ENCODE data around the gene TBX1.
A peak's percentile ranks its signal among the peaks of the same experiment; 100 is the strongest.
"Not testable (repeated sequence)": the region's sequence is repeated elsewhere in the genome, so short reads cannot be mapped to it uniquely, and the experiment has no call there.

The TBX1 gene

GRCh38 chr22:19765477-19766239 is 5.1 kb downstream of the TBX1 start:
- DNase-seq: no peak

GRCh38 chr22:19766240-19766510 is 5.6 kb downstream of the TBX1 start:
- DNase-seq: no peak

- DNase-seq: peak; percentile 49
Observed at GRCh38 chr22:19766511-19767426, 6.2 kb downstream of the TBX1 start.

GRCh38 chr22:19767427-19768341 is 7.1 kb downstream of the TBX1 start:
- DNase-seq: no peak

GRCh38 chr22:19769393-19769715 is 8.8 kb downstream of the TBX1 start:
- DNase-seq: no peak

- DNase-seq: no peak
Observed at GRCh38 chr22:19770349-19771220, 10.0 kb downstream of the TBX1 start.

GRCh38 chr22:19772422-19772672 is 11.8 kb downstream of the TBX1 start:
- DNase-seq: no peak

GRCh38 chr22:19772673-19773469 is 12.3 kb downstream of the TBX1 start:
- DNase-seq: no peak

- DNase-seq: no peak
Observed at GRCh38 chr22:19773470-19774040, 13.0 kb downstream of the TBX1 start.

- no peak for DNase-seq
Observed at GRCh38 chr22:19774628-19775027, 14.1 kb downstream of the TBX1 start.

- no peak for DNase-seq
Observed at GRCh38 chr22:19775496-19776325, 15.1 kb downstream of the TBX1 start.

GRCh38 chr22:19776433-19777031 is 16.0 kb downstream of the TBX1 start:
- no peak for DNase-seq

- DNase-seq: not testable (repeated sequence)
Observed at GRCh38 chr22:19777192-19777591, 16.6 kb downstream of the TBX1 start.

- no peak for DNase-seq
Observed at GRCh38 chr22:19779011-19779421, 18.4 kb downstream of the TBX1 start.

- DNase-seq: no peak
Observed at GRCh38 chr22:19779685-19780268, 19.2 kb downstream of the TBX1 start.

GRCh38 chr22:19782533-19782932 is 22.0 kb downstream of the TBX1 start:
- no peak for DNase-seq

- DNase-seq: no peak
Observed at GRCh38 chr22:19783586-19784383, 23.2 kb downstream of the TBX1 start.

GRCh38 chr22:19784384-19785175 is 24.0 kb downstream of the TBX1 start:
- no peak for DNase-seq

Data from CD4-positive, alpha-beta T cell treated with Interferon gamma for 1 hour (primary cell).